HFF-Myc (cell line): Measurements from ENCODE around the gene GABBR2.
"Not testable (repeated sequence)": the region's sequence is repeated elsewhere in the genome, so short reads cannot be mapped to it uniquely, and the experiment has no call there.

Experiments used
- DNase-seq: peaks from one replicate; pipeline ENCODE4 v3.0.0-alpha.2; 2011; ENCODE audit warnings: low read depth; ENCODE audit errors: extremely low read depth
- H3K4me3 ChIP-seq: replicated peaks from 2 replicates; pipeline ENCODE4 v1.5.1; 2011; ENCODE audit warnings: low read depth, mild to moderate bottlenecking, control low read depth, low read length
- TF ChIP-seq, protein P1 (sequence below): IDR thresholded peaks from 2 replicates; pipeline ENCODE4 v1.5.1; 2012; ENCODE audit warnings: mild to moderate bottlenecking, low read depth, low read length, control low read depth; ENCODE audit errors: missing control alignments

Gene GABBR2

GRCh38 chr9:98504298-98505282 lies 204.1 kb downstream of the GABBR2 start:
- TF ChIP-seq, protein P1, sequence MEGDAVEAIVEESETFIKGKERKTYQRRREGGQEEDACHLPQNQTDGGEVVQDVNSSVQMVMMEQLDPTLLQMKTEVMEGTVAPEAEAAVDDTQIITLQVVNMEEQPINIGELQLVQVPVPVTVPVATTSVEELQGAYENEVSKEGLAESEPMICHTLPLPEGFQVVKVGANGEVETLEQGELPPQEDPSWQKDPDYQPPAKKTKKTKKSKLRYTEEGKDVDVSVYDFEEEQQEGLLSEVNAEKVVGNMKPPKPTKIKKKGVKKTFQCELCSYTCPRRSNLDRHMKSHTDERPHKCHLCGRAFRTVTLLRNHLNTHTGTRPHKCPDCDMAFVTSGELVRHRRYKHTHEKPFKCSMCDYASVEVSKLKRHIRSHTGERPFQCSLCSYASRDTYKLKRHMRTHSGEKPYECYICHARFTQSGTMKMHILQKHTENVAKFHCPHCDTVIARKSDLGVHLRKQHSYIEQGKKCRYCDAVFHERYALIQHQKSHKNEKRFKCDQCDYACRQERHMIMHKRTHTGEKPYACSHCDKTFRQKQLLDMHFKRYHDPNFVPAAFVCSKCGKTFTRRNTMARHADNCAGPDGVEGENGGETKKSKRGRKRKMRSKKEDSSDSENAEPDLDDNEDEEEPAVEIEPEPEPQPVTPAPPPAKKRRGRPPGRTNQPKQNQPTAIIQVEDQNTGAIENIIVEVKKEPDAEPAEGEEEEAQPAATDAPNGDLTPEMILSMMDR, result no peak
- no peak for DNase-seq
- H3K4me3 ChIP-seq, result no peak overlapping the region

DNA sequence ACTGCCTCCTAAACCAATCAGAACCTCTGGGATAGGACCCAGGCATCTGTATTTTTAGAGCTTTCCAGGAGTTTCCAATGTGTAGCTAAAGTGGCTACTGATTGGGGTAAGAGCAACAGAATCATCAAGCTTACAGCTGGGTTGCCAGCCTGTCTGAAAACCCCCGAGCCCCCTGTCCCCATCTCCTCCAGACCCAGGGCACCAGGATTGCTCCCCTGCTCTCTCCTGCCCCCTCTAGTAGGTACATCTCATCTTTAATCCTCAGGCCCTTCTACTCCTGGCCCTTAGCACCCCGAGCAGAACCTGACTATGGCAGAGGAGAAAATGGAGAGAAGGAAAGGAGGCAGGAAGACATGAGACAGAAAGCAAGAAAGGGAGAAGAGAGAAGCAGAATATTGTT lies 204.9 kb downstream of the GABBR2 start:
- DNase-seq, result no peak
- H3K4me3 ChIP-seq, result no peak overlapping the region
- TF ChIP-seq, protein P1, result no peak

DNA sequence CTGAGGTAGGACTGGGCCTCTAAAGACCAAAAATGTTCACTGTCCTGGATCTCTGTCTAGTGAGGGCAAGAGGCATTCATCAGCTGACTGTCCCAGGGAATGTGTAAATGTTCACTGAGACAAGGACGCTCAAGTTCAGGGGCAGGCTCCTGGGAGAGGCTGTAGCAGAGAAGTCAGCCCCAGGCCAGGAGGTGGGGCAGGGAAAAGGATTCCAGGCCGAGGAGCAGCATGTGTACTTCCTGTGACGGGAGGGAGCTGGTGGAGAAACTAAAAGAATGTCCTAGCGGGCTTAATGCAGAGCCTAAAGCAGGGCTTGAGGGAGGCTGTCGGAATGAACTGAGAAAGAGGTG lies 205.8 kb downstream of the GABBR2 start:
- no peak overlapping the region for H3K4me3 ChIP-seq
- TF ChIP-seq, protein P1, result no peak
- DNase-seq, result no peak

DNA sequence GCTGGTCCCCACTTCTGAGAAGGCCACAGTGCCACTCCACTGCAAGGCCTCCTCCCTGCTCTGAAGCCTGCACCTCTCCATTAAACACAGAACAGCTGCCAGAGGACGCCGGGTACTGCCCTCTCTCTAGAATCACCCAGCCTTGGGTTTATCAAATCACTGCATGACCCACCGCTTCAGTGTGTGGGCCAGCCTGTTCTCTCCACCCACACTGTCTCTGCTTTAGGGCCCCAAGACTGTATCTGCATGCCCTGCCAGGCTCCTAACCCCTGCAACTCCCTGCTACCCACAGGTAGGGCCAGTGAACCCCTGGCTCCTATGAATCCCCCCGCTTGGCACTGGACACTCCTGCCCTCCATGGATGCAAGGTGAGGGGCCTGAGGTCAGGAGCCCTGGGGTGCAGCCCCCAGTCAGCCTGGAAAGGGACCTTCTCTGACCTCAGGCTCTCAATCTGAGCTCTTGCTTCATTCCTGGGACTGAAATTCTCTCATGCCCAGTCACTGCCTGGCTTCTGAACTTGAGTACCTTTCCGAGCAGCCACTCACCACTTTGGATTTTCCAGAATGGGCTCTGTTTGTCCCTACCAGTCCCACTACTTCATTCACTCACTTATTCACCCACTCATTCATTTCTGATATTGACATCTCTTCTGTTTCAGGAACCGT lies 206.3 kb downstream of the GABBR2 start:
- H3K4me3 ChIP-seq, result no peak overlapping the region
- DNase-seq, result no peak
- TF ChIP-seq, protein P1, result no peak

GRCh38 chr9:98501819-98502218 lies 206.9 kb downstream of the GABBR2 start:
- H3K4me3 ChIP-seq, result no peak overlapping the region
- DNase-seq, result no peak
- TF ChIP-seq, protein P1, result no peak

DNA sequence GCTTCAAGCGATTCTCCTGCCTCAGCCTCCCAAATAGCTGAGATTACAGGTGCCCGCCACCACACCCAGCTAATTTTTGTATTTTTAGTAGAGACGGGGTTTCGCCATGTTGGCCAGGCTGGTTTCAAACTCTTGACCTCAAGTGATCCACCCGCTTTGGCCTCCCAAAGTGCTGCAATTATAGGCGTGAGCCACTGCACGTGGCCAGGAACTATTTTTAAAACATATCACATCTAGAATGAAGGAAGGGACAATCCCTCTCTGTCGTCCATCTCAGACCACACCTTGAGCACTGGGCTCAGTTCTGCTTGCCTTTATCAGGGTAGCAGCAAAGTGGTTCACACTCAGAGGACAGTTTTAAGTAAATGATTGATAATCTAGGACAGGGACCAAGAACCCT lies 207.5 kb downstream of the GABBR2 start:
- DNase-seq, H3K4me3 ChIP-seq: not testable (repeated sequence)

GRCh38 chr9:98500337-98500919 lies 208.3 kb downstream of the GABBR2 start:
- no peak overlapping the region for H3K4me3 ChIP-seq
- DNase-seq, result no peak
- TF ChIP-seq, protein P1, result no peak
